OCI-LY3 (cell line): Measurements from ENCODE around the gene DIP2C.
"Not testable (repeated sequence)": the region's sequence is repeated elsewhere in the genome, so short reads cannot be mapped to it uniquely, and the experiment has no call there.

Source experiments
- H2AFZ ChIP-seq: fragments of 200-600, 300-600 bp; shearing (Covaris generic); 2 replicates; pipeline ENCODE4 v1.6.0; 2014; ENCODE audit warnings: antibody characterized with exemption, low read depth, low read length
- H3K27ac ChIP-seq: fragments of 200-600, 300-600 bp; sonication (generic); 2 replicates; pipeline ENCODE4 v1.5.1; 2014; ENCODE audit warnings: mild to moderate bottlenecking, low read length, moderate library complexity, mixed read lengths
- H3K27me3 ChIP-seq: fragments of 200-600, 300-600 bp; sonication (generic); 2 replicates; pipeline ENCODE4 v1.6.1; 2014; ENCODE audit warnings: low read depth, low read length, mixed read lengths
- H3K36me3 ChIP-seq: fragments of 200-600, 300-600 bp; sonication (generic); replicated peaks from 2 replicates; pipeline ENCODE3; 2014; ENCODE audit warnings: low read depth, low read length, mixed read lengths
- H3K4me1 ChIP-seq: fragments of 300-600, 200-600 bp; sonication (generic); 2 replicates; pipeline ENCODE4 v1.6.1; 2014; ENCODE audit warnings: low read length, mixed read lengths
- H3K4me2 ChIP-seq: fragments of 200-600, 300-600 bp; sonication (generic); 2 replicates; pipeline ENCODE4 v1.6.1; 2014; ENCODE audit warnings: low read length, mixed read lengths
- H3K4me3 ChIP-seq: fragments of 300-600, 200-600 bp; sonication (generic); 2 replicates; pipeline ENCODE4 v1.5.1; 2014; ENCODE audit warnings: antibody characterized with exemption, mild to moderate bottlenecking, low read length, moderate library complexity
- H3K79me2 ChIP-seq: fragments of 300-600, 200-600 bp; shearing (Covaris generic); 2 replicates; pipeline ENCODE4 v1.6.1; 2014; ENCODE audit warnings: mild to moderate bottlenecking, low read length, mixed read lengths
- H3K9ac ChIP-seq: fragments of 300-600, 200-600 bp; shearing (Covaris generic); 2 replicates; pipeline ENCODE4 v1.6.0; 2014; ENCODE audit warnings: mild to moderate bottlenecking, low read length, moderate library complexity
- H3K9me3 ChIP-seq: fragments of 200-600, 300-600 bp; shearing (Covaris generic); 2 replicates; pipeline ENCODE4 v1.6.1; 2014; ENCODE audit warnings: low read length, mixed read lengths; ENCODE audit not compliant: insufficient read depth
- H4K20me1 ChIP-seq: fragments of 200-600, 300-600 bp; sonication (generic); 2 replicates; pipeline ENCODE4 v1.6.1; 2016; ENCODE audit warnings: low read length, mixed read lengths; ENCODE audit not compliant: insufficient read depth
- CTCF ChIP-seq: fragments of 200-600, 300-600 bp; sonication (generic); IDR thresholded peaks from 2 replicates; pipeline ENCODE4 v1.5.1; 2014; ENCODE audit warnings: antibody characterized with exemption, low read length, low read depth
- EZH2phosphoT487 ChIP-seq: fragments of 200-600 bp; shearing (Covaris generic); IDR thresholded peaks from 2 replicates; pipeline ENCODE4 v1.6.1; 2018; ENCODE audit warnings: antibody characterized with exemption, mixed run types, low read depth

DIP2C gene

GRCh38 chr10:369684-370448, 319.6 kb downstream of the DIP2C start:
- Histone ChIP-seq H2AFZ (no peak overlapping the region), H3K4me1 (no peaks in the 10 kb centered on the region), H3K9me3 (no peaks in the 10 kb centered on the region), H3K27me3 (no peaks in the 10 kb centered on the region), H4K20me1 (no peaks in the 10 kb centered on the region), H3K4me3 (no peak overlapping the region), H3K36me3 (no peaks in the 10 kb centered on the region), H3K79me2 (no peaks in the 10 kb centered on the region), H3K9ac (no peak overlapping the region), H3K27ac (no peak overlapping the region), H3K4me2 (no peak overlapping the region)
- TF ChIP-seq EZH2phosphoT487 (no peak), CTCF (no peak)

GRCh38 chr10:369221-369683, 320.2 kb downstream of the DIP2C start:
- Histone ChIP-seq H3K27ac (no peak overlapping the region), H4K20me1 (no peaks in the 10 kb centered on the region), H3K79me2 (no peaks in the 10 kb centered on the region), H3K9ac (no peak overlapping the region), H3K4me3 (no peak overlapping the region), H3K27me3 (no peaks in the 10 kb centered on the region), H3K4me1 (no peaks in the 10 kb centered on the region), H3K4me2 (no peak overlapping the region), H3K36me3 (no peaks in the 10 kb centered on the region), H2AFZ (no peak overlapping the region), H3K9me3 (no peaks in the 10 kb centered on the region)
- no peak for TF ChIP-seq CTCF
- no peak for TF ChIP-seq EZH2phosphoT487

GRCh38 chr10:368579-369220, 320.8 kb downstream of the DIP2C start:
- Histone ChIP-seq H3K9me3 (no peaks in the 10 kb centered on the region), H3K27me3 (no peaks in the 10 kb centered on the region), H3K27ac (no peak overlapping the region), H3K4me1 (no peaks in the 10 kb centered on the region), H3K36me3 (no peaks in the 10 kb centered on the region), H2AFZ (no peak overlapping the region), H3K4me2 (no peak overlapping the region), H3K9ac (no peak overlapping the region), H4K20me1 (no peaks in the 10 kb centered on the region), H3K79me2 (no peaks in the 10 kb centered on the region), H3K4me3 (no peak overlapping the region)
- TF ChIP-seq CTCF (no peak), EZH2phosphoT487 (no peak)

DNA sequence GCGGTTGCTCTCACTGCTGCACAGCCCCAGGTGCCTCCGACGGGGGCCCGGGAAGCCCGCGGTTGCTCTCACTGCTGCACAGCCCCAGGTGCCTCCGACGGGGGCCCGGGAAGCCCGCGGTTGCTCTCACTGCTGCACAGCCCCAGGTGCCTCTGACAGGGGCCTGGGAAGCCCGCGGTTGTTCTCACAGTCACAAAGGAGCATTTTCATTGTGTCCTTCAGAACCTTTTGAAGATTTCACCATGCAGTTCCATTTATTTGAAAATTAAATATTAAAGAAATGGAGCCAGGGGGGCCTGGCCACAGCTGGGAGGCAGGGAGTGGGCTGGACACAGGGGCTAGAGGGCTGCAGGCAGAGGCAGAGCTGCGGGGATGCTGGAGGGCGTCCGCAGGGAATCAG, 321.4 kb downstream of the DIP2C start:
- H3K27me3 ChIP-seq, H3K79me2 ChIP-seq, H3K27ac ChIP-seq, H4K20me1 ChIP-seq, H2AFZ ChIP-seq, H3K4me2 ChIP-seq, H3K9ac ChIP-seq, H3K4me1 ChIP-seq, H3K36me3 ChIP-seq, H3K4me3 ChIP-seq, H3K9me3 ChIP-seq: not testable (repeated sequence)
